H1 (cell line): ENCODE results near the gene PAAF1. TPM values are rescaled to one million over a fixed set of nuclear protein-coding genes. Genes with fewer than 3 reads are reported as not detected.

Experiments used
- CTCF ChIA-PET: fragments of 300-600 bp; sonication (Branson Sonifier 250); formaldehyde crosslinking; loops from one replicate; lab custom pipeline; 2021; ENCODE audit not compliant: partially characterized antibody; lab: Charles Lee
- POLR2A ChIA-PET: fragments of 300-600 bp; sonication (Branson Sonifier 250); formaldehyde crosslinking; loops from one replicate; lab custom pipeline; 2021; ENCODE audit warnings: inconsistent platforms; ENCODE audit not compliant: partially characterized antibody; lab: Charles Lee
- DNase-seq, 2 experiments: peaks; one replicate each; pipeline versions ENCODE4 v3.0.0 to v3.0.0-alpha.2; 2010 to 2022; ENCODE audit warnings: low spot score in 2 of 2, low read depth in 1 of 2, mixed read lengths in 1 of 2
- FAIRE-seq: peaks from 2 replicates; lab custom pipeline; 2011; peaks lifted over from hg19 to GRCh38; lab: Jason Lieb, UNC
- H2AFZ ChIP-seq: 2 replicates; pipeline ENCODE4 v1.8.1; 2012; ENCODE audit warnings: low read length, inconsistent platforms
- H2AK5ac ChIP-seq: 2 replicates; pipeline ENCODE4 v1.6.1; 2013; ENCODE audit warnings: low read depth, low read length
- H2BK120ac ChIP-seq: replicated peaks from 2 replicates; pipeline ENCODE3; 2013; ENCODE audit warnings: low read depth, low read length, inconsistent platforms
- H2BK12ac ChIP-seq: 2 replicates; pipeline ENCODE4 v1.6.1; 2013; ENCODE audit warnings: low read depth, low read length
- H2BK15ac ChIP-seq: 2 replicates; pipeline ENCODE4 v1.6.1; 2013; ENCODE audit warnings: low read length
- H2BK20ac ChIP-seq: 2 replicates; pipeline ENCODE4 v1.6.1; 2013; ENCODE audit warnings: low read length
- H2BK5ac ChIP-seq: 2 replicates; pipeline ENCODE4 v1.6.1; 2013; ENCODE audit warnings: low read depth, low read length
- H3K14ac ChIP-seq: 2 replicates; pipeline ENCODE4 v1.6.1; 2013; ENCODE audit warnings: inconsistent platforms; ENCODE audit not compliant: insufficient read length
- H3K18ac ChIP-seq: 2 replicates; pipeline ENCODE4 v1.6.1; 2013; ENCODE audit warnings: low read length; ENCODE audit errors: extremely low read depth
- H3K23ac ChIP-seq: 2 replicates; pipeline ENCODE4 v1.6.1; 2013; ENCODE audit warnings: inconsistent platforms; ENCODE audit not compliant: insufficient read length
- H3K23me2 ChIP-seq: 2 replicates; pipeline ENCODE4 v1.6.1; 2013; ENCODE audit warnings: low read depth, low read length
- H3K27ac ChIP-seq: 2 replicates; pipeline ENCODE4 v1.6.1; 2011; ENCODE audit warnings: low read depth, low read length, inconsistent platforms
- H3K27me3 ChIP-seq, 4 experiments: replicated peaks in 1 of 4; 1 replicate in 1 of 4; 2 replicates in 3 of 4; pipeline versions ENCODE4 v1.6.1 to v1.8.1; 2011 to 2013; ENCODE audit warnings: low read length in 3 of 4, mild to moderate bottlenecking in 3 of 4, inconsistent platforms in 2 of 4, mixed read lengths in 2 of 4, moderate library complexity in 1 of 4; ENCODE audit not compliant: control insufficient read depth in 3 of 4, insufficient read depth in 3 of 4; ENCODE audit errors: extremely low read depth in 1 of 4
- H3K36me3 ChIP-seq, 4 experiments: 2 replicates each; pipeline versions ENCODE4 v1.6.1 to v1.8.1; 2011 to 2013; ENCODE audit warnings: mild to moderate bottlenecking in 4 of 4, low read length in 3 of 4, moderate library complexity in 2 of 4, control low read depth in 1 of 4, inconsistent platforms in 1 of 4; ENCODE audit not compliant: insufficient read depth in 4 of 4, control insufficient read depth in 2 of 4
- H3K4ac ChIP-seq: replicated peaks from 2 replicates; pipeline ENCODE3; 2013; ENCODE audit warnings: low read length, low read depth, mixed read lengths, inconsistent platforms; ENCODE audit not compliant: insufficient read length
- H3K4me1 ChIP-seq, 4 experiments: replicated peaks in 1 of 4; 1 replicate in 1 of 4; 2 replicates in 3 of 4; pipeline versions ENCODE4 v1.6.1 to v1.8.1; 2011 to 2013; ENCODE audit warnings: low read length in 3 of 4, inconsistent platforms in 2 of 4, mixed read lengths in 1 of 4; ENCODE audit not compliant: insufficient read depth in 4 of 4, control insufficient read depth in 3 of 4
- H3K4me2 ChIP-seq, 2 experiments: 2 replicates each; pipeline versions ENCODE4 v1.6.1 to v1.8.1; 2011 to 2013; ENCODE audit warnings: low read depth in 2 of 2, low read length in 2 of 2, control low read depth in 1 of 2, inconsistent platforms in 1 of 2, mild to moderate bottlenecking in 1 of 2; ENCODE audit not compliant: insufficient read depth in 1 of 2
- H3K4me3 ChIP-seq, 4 experiments: fragments of 200-600, 300-600 bp in 1 of 4; sonication (generic), shearing (Covaris generic), sonication (Bioruptor Twin) in 1 of 4; 2 replicates each; pipeline versions ENCODE4 v1.5.1 to v1.8.1; 2011 to 2016; ENCODE audit warnings: low read length in 4 of 4, low read depth in 3 of 4, control low read depth in 2 of 4, inconsistent platforms in 2 of 4, mild to moderate bottlenecking in 2 of 4, mixed read lengths in 1 of 4, moderate library complexity in 1 of 4; ENCODE audit not compliant: insufficient read depth in 2 of 4; ENCODE audit errors: extremely low read depth in 1 of 4
- H3K56ac ChIP-seq: replicated peaks from 2 replicates; pipeline ENCODE3; 2013; ENCODE audit warnings: low read depth, mild to moderate bottlenecking, mixed read lengths, low read length, inconsistent platforms; ENCODE audit not compliant: insufficient read length
- H3K79me1 ChIP-seq: 2 replicates; pipeline ENCODE4 v1.6.1; 2013; ENCODE audit warnings: low read depth, low read length, control low read depth
- H3K79me2 ChIP-seq, 2 experiments: 2 replicates each; pipeline versions ENCODE4 v1.6.1 to v1.8.1; 2012 to 2013; ENCODE audit warnings: low read length in 2 of 2, mild to moderate bottlenecking in 2 of 2, inconsistent platforms in 1 of 2; ENCODE audit not compliant: insufficient read depth in 2 of 2, control insufficient read depth in 1 of 2
- H3K9ac ChIP-seq, 4 experiments: replicated peaks in 1 of 4; 1 replicate in 1 of 4; 2 replicates in 3 of 4; pipeline versions ENCODE4 v1.6.1 to v1.8.1; 2011 to 2013; ENCODE audit warnings: low read depth in 3 of 4, low read length in 3 of 4, control low read depth in 2 of 4, mild to moderate bottlenecking in 2 of 4, moderate library complexity in 2 of 4, inconsistent platforms in 1 of 4; ENCODE audit errors: extremely low read depth in 1 of 4
- H3K9me3 ChIP-seq, 2 experiments: 2 replicates each; pipeline versions ENCODE4 v1.6.1 to v1.8.1; 2012 to 2013; ENCODE audit warnings: mild to moderate bottlenecking in 2 of 2, moderate library complexity in 2 of 2, control low read depth in 1 of 2, inconsistent platforms in 1 of 2, low read depth in 1 of 2, low read length in 1 of 2, mixed read lengths in 1 of 2; ENCODE audit not compliant: insufficient read depth in 2 of 2
- H4K20me1 ChIP-seq, 2 experiments: replicated peaks in 1 of 2; 2 replicates each; pipeline versions ENCODE3 to v1.8.1; 2011 to 2013; ENCODE audit warnings: inconsistent platforms in 2 of 2, low read length in 2 of 2, mild to moderate bottlenecking in 1 of 2; ENCODE audit not compliant: insufficient read depth in 2 of 2, control insufficient read depth in 1 of 2
- H4K5ac ChIP-seq: 2 replicates; pipeline ENCODE4 v1.6.1; 2013; ENCODE audit warnings: low read length, low read depth, mixed read lengths, inconsistent platforms; ENCODE audit not compliant: insufficient read length
- H4K8ac ChIP-seq: 2 replicates; pipeline ENCODE4 v1.8.0; 2013; ENCODE audit warnings: mild to moderate bottlenecking, moderate library complexity, low read length, inconsistent platforms; ENCODE audit not compliant: insufficient read depth; ENCODE audit errors: extremely low read depth
- H4K91ac ChIP-seq: replicated peaks from 2 replicates; pipeline ENCODE3; 2013; ENCODE audit warnings: low read length, mixed read lengths, inconsistent platforms; ENCODE audit not compliant: insufficient read length
- CBX5 ChIP-seq: fragments of 300-800, 300-1000 bp; sonication (generic); IDR thresholded peaks from 2 replicates; pipeline ENCODE4 v1.7.1; 2016; ENCODE audit warnings: antibody characterized with exemption, low read length, low read depth
- CHD1 ChIP-seq: IDR thresholded peaks from 2 replicates; pipeline ENCODE4 v1.6.1; 2012; ENCODE audit warnings: low read depth, low read length, improper control_type of control experiment
- CREB1 ChIP-seq: IDR thresholded peaks from 2 replicates; pipeline ENCODE4 v1.6.1; 2012; ENCODE audit warnings: inconsistent platforms
- CTBP2 ChIP-seq: IDR thresholded peaks from 2 replicates; pipeline ENCODE4 v1.7.0; 2011; ENCODE audit warnings: borderline replicate concordance, mild to moderate bottlenecking, moderate library complexity, mixed read lengths, low read length; ENCODE audit not compliant: insufficient read depth, insufficient read length
- HDAC2 ChIP-seq, 2 experiments: fragments of 300-600 bp in 1 of 2; sonication (generic) in 1 of 2; IDR thresholded peaks; 2 replicates each; pipeline ENCODE4 v1.6.1; 2011 to 2012; ENCODE audit warnings: low read depth in 2 of 2, low read length in 2 of 2, mild to moderate bottlenecking in 2 of 2, moderate library complexity in 2 of 2, borderline replicate concordance in 1 of 2, inconsistent platforms in 1 of 2
- JUND ChIP-seq: IDR thresholded peaks from 2 replicates; pipeline ENCODE4 v1.6.1; 2011; ENCODE audit warnings: mild to moderate bottlenecking, improper control_type of control experiment, low read length
- PHF8 ChIP-seq: fragments of 200-600 bp; sonication (generic); conservative IDR thresholded peaks from 2 replicates; pipeline ENCODE4 v1.7.1; 2012; ENCODE audit warnings: low read depth, mild to moderate bottlenecking, inconsistent platforms, low read length, moderate library complexity
- SIN3A ChIP-seq, 2 experiments: IDR thresholded peaks in 1 of 2; conservative IDR thresholded peaks in 1 of 2; 2 replicates each; pipeline ENCODE4 v1.6.1; 2011 to 2012; ENCODE audit warnings: low read length in 2 of 2, improper control_type of control experiment in 1 of 2, low read depth in 1 of 2, mild to moderate bottlenecking in 1 of 2
- SUZ12 ChIP-seq: fragments of 200-600 bp; sonication (generic); IDR thresholded peaks from 2 replicates; pipeline ENCODE4 v1.6.1; 2012; ENCODE audit warnings: mild to moderate bottlenecking, inconsistent platforms, low read length, moderate library complexity, mixed read lengths
- TEAD4 ChIP-seq: IDR thresholded peaks from 2 replicates; pipeline ENCODE4 v1.6.1; 2012; ENCODE audit warnings: low read depth, low read length, inconsistent platforms, mixed read lengths
- YY1 ChIP-seq: IDR thresholded peaks from 2 replicates; pipeline ENCODE4 v1.6.1; 2011; ENCODE audit warnings: low read depth, mild to moderate bottlenecking, low read length
- WGBS, 2 experiments: shearing (Covaris generic) in 1 of 2; methylation state at CpG; one replicate each; pipeline versions ENCODE4 v1.1.6 to v1.1.7; 2013 to 2015; ENCODE audit warnings: low lambda C conversion rate in 2 of 2, mixed read lengths in 2 of 2, inconsistent platforms in 1 of 2, low coverage in 1 of 2, missing lambda C conversion rate in 1 of 2; ENCODE audit not compliant: insufficient replicate concordance in 2 of 2, insufficient coverage in 1 of 2, insufficient read length in 1 of 2; ENCODE audit errors: extremely low coverage in 1 of 2, missing lambda C conversion rate in 1 of 2; 5-methylcytosine and 5-hydroxymethylcytosine counted together
- polyA plus RNA-seq, 7 experiments: library from polyadenylated mRNA; depleted of rRNA in 3 of 7; stranded (reverse) in 5 of 7; unstranded in 2 of 7; fragments of >200 nt in 5 of 7; fragments of 200-250 nt in 2 of 7; gene quantifications; 1 replicate in 5 of 7; 2 replicates in 1 of 7; 4 replicates in 1 of 7; pipeline versions ENCODE4 v1.2.1 to v1.2.3, GENCODE V29; 2011 to 2013; ENCODE audit warnings: missing spikeins in 2 of 7, mixed read lengths in 2 of 7
- total RNA-seq: library from RNA; stranded (reverse); fragmentation: NEBNext Ultra II Directional; extraction: Animal tissue kit (Norgen Biotek cat#: 25700); gene quantifications from 2 replicates; pipeline ENCODE4 v1.2.1, GENCODE V29; 2021
- TF ChIP-seq, protein P1 (sequence below): IDR thresholded peaks from 2 replicates; pipeline ENCODE4 v1.6.1; 2011; ENCODE audit warnings: low read length, improper control_type of control experiment

Gene PAAF1
- total and polyA plus RNA-seq, 2 of the 8 experiments (the other 6 are each of a cell fraction or from before 2014, with no cell fraction given), result 24.4 to 28.8 TPM

DNA sequence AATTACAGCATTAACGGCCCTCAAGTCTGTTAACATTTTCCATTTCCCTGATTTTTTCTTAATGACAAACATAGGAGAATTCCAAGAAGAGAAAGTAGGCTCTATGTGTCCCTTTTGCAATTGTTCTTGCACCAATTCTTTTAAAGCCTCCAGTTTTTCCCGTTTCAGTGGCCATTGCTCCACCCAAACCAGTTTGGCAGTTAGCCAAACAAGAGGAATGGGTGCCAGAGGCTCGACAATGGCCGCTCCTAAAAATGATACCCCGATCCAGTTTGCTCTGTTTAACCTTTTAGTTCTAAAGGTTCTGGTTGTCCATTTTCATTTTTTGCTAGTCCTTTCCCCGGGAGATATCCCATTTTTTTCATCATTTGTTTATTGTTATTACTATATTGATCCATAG lies 67.3 kb downstream of the PAAF1 start:
- no peak overlapping the region for H2BK5ac ChIP-seq
- no peak overlapping the region for H3K4me2 ChIP-seq
- H2AFZ ChIP-seq, result no peak overlapping the region
- ChIA-PET POLR2A (no interaction called here), CTCF (no interaction called here)
- no peak overlapping the region for H4K5ac ChIP-seq
- no peak overlapping the region for H2BK20ac ChIP-seq
- H3K23me2 ChIP-seq, result no peaks in the 10 kb centered on the region
- H3K56ac ChIP-seq, result no peak overlapping the region
- FAIRE-seq, result no peak
- H3K14ac ChIP-seq, result no peak overlapping the region
- no peak overlapping the region for H4K8ac ChIP-seq
- H3K9me3 ChIP-seq, result peaks cover 23 to 28% of the 10 kb centered on the region in 2 experiments
- H2BK15ac ChIP-seq, result no peak overlapping the region
- H2AK5ac ChIP-seq, result no peak overlapping the region
- no peaks in the 10 kb centered on the region for H3K4me1 ChIP-seq
- no peaks in the 10 kb centered on the region; a peak in 1 of 8 replicates for H3K36me3 ChIP-seq
- no peak overlapping the region for H4K91ac ChIP-seq
- H3K27me3 ChIP-seq, result no peaks in the 10 kb centered on the region
- DNase-seq, result no peak
- H3K79me1 ChIP-seq, result no peaks in the 10 kb centered on the region
- no peak overlapping the region for H3K27ac ChIP-seq
- no peak overlapping the region for H3K9ac ChIP-seq
- H2BK12ac ChIP-seq, result no peak overlapping the region
- H3K4me3 ChIP-seq, result no peak overlapping the region
- H3K18ac ChIP-seq, result no peak overlapping the region
- WGBS, 2 experiments, result 85% methylated on average over 6 of the region's 6 CpGs; no CpG with 5 or more reads in 1 of the 2 experiments
- H2BK120ac ChIP-seq, result no peak overlapping the region
- H3K79me2 ChIP-seq, result no peaks in the 10 kb centered on the region
- H3K4ac ChIP-seq, result no peak overlapping the region
- H4K20me1 ChIP-seq, result no peaks in the 10 kb centered on the region
- no peak overlapping the region for H3K23ac ChIP-seq
- TF ChIP-seq JUND, result no peak
- TF ChIP-seq HDAC2 (IDR thresholded peaks at IDR 0.05; ENCODE audit: borderline replicate concordance in 1 of 2, low read depth in 2 of 2, low read length in 2 of 2), result no peak
- no peak for TF ChIP-seq SIN3A (conservative IDR thresholded peaks at IDR 0.05 in 1 of 2, IDR thresholded peaks at IDR 0.05 in 1 of 2; ENCODE audit: low read depth in 1 of 2, low read length in 2 of 2)
- TF ChIP-seq CBX5, result no peak
- TF ChIP-seq, protein P1, sequence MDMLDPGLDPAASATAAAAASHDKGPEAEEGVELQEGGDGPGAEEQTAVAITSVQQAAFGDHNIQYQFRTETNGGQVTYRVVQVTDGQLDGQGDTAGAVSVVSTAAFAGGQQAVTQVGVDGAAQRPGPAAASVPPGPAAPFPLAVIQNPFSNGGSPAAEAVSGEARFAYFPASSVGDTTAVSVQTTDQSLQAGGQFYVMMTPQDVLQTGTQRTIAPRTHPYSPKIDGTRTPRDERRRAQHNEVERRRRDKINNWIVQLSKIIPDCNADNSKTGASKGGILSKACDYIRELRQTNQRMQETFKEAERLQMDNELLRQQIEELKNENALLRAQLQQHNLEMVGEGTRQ, result no peak
- TF ChIP-seq TEAD4, result no peak
- TF ChIP-seq PHF8, result no peak
- TF ChIP-seq CREB1, result no peak
- TF ChIP-seq CHD1, result no peak
- TF ChIP-seq YY1, result no peak
- TF ChIP-seq CTBP2, result no peak
- TF ChIP-seq SUZ12, result no peak
